NCI-H2196 treated with DMSO at 0.1 percent for 48 hours (cell line): ENCODE measurements around the gene BPTF.
"Not testable (repeated sequence)": the region's sequence is repeated elsewhere in the genome, so short reads cannot be mapped to it uniquely, and the experiment has no call there.

ENCODE experiments used
- DNase-seq: peaks from one replicate; lab custom pipeline; 2025; ENCODE audit not compliant: unreplicated experiment; lab: John Stamatoyannopoulos, UW

BPTF gene

DNA sequence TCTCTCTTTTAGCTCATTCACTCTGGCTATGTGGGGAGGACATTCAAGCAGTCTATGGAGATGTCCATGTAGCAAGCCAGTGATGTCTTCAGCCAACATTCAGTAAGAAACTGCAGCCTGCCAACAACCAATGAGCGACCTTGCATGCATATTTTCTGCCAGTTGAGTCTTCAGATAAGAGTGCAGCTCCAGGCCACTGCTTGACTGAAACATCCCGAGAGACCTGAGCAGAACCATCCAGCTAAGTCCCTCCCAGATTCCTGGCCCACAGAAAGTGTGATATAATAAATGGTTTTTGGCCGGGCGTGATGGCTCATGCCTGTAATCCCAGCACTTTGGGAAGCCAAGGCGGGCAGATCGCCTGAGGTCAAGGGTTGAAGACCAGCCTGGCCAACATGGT, 181.5 kb downstream of the BPTF start:
- no peak for DNase-seq

DNA sequence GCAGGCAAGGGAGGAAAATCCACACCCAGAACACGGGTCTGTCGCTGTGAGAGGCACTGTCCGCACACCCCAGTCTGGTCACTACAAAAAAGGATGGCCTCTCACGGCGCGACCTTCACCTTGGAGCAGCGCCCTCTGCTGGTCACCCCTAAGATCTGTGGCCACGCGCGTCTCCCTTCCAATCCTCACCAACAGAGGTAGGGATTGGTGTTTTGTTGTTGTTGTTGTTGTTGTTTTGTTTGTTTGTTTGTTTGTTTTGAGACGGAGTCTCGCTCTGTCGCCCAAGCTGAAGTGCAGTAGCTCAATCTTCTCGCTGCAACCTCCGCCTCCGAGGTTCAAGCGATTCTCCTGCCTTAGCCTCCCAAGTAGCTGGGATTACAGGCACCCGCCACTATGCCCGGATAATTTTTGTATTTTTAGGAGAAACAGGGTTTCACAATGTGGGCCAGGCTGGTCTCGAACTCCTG, 185.9 kb downstream of the BPTF start:
- no peak for DNase-seq

DNA sequence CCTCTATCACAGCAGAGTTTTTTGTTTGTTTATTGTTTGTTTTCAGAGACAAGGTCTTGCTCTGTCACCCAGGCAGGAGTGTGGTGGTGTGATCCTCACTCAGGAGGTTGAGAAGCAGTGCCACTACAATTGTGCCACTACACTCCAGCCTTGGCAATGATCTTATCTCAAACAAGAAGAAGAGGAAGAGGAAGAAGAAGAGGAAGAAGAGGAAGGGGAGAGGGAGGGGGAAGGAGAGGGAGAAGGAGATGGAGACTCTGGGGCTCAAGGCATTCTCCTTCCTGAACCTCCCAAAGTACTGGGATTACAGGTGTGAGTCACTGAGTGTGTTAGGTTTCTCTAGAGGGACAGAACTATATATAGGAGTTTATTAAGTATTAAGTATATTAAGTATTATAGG, 188.1 kb downstream of the BPTF start:
- DNase-seq, result no peak

DNA sequence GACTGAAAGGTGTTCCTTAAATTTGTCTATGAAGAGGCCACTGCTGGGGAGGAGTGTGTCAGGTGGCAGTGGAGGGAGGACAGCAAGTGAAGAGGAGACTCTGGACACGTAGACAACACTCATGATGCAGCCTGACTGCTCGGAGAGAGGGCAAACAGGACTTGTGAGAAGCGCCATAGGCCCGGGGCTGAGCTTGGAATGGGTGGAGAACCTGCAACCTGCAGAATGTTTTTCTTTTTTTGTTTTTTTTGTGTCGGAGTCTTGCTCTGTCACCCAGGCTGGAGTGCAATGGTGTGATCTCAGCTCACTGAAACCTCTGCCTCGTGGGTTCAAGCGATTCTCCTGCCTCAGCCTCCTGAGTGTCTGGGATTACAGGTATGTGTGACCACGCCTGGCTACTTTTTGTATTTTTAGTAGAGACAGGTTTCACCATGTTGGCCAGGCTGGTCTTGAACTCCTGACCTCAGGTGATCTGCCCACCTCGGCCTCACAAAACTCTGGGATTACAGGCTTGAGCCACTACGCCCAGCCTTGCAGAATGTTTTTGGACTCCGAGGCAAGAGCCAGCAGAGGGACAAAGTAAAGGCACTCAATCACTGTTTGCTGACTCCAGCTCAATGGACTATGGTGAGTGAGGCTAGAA, 189.9 kb downstream of the BPTF start:
- no peak for DNase-seq

DNA sequence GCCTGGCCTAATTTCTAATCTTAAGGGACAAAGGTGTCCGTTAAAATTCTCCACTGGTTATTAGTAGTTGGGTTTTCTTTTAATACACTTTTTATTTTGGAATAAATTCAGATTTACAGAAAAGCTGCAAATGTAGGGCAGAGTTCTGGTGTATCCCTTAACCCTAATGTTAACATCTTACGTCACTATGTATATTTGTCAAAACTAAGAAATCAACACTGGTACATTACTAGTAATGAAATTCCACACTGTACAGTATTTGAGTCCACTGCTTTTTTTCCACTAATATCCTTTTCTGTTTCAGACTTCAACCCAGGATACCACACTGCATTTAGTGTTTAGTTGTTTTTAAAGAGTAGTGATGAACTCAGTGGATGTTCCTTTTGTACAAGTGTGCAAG, 191.5 kb downstream of the BPTF start:
- DNase-seq, result no peak

DNA sequence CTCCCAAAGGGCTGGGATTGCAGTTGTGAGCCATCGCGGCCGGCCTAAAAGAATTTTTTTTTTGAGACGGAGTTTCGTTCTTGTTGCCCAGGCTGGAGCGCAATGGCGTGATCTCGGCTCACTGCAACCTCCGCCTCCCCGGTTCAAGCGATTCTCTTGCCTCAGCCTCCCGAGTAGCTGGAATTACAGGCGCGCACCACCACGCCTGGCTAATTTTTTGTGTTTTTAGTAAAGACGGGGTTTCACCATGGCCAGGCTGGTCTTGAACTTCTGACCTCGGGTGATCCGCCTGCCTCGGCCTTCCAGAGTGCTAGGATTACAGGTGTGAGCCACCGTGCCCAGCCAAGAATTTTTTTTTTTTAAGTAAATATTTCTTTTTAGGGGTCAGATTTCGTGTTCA, 193.2 kb downstream of the BPTF start:
- not testable (repeated sequence) for DNase-seq

DNA sequence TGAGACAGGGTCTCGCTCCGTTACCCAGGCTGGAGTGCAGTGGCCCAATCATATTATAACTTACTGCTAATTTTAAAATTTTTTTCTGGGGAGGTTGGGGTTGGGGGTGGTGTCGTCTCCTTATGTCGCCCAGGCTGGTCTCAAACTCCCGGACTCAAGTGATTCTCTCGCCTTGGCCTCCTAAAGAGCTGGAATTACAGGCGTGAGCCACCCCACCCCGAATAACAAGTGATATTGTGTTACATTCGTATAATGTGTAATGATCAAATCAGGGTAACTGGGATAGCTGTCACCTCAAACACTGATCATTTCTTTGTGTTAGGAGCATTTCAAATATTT, 194.0 kb downstream of the BPTF start:
- DNase-seq, result no peak

DNA sequence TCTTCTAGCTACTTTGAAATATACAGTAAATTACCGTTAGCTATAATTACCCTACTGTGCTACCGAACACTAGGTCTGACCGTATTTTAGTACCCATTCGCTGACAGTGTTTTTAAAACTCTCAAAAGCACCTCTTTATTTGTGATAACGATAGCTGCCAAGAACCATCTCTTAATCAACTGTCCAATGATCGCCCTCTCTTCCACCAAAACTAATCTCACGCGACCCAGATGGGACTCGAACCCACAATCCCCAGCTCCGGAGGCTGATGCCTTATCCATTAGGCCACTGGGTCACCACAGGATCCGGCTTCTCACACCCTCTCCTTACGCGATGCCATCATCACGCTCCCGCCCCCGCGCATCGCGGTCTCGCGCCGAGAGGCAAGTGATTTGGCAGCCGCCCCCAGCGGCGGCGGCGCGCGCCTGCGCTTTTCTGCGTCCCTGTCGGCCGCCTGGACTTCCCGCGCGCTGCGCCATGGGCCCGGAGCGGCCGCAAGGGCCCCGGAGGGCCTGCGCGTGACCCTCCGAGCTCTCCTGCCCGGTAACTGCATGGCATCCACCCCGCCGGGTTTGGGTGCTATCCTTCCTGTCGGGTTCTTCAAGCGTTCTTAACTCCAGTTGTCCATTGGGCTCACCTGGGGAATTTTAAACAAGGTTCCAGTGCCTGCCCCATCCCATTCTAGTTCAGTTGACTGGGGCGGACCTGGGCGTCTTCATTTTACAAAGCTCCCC, 194.5 kb downstream of the BPTF start:
- DNase-seq, result peak; percentile 93

DNA sequence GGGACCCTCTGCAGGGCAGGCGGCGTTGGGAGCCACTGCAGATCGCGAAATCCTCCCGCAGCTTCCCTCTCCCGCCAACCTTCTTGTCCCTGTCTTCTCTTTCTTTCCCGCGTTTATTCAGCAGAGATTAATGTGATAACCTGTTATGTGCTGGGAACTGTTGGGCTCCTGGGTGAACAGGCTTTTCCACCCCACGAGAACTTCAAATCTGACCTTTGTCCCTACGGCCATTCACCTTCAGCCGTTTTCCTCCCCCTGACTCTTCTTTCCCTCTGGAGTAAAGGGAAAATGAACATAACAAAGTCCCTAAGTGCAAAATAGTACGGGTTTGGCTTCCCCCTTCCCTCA, 195.1 kb downstream of the BPTF start:
- peak; percentile 36 for DNase-seq

DNA sequence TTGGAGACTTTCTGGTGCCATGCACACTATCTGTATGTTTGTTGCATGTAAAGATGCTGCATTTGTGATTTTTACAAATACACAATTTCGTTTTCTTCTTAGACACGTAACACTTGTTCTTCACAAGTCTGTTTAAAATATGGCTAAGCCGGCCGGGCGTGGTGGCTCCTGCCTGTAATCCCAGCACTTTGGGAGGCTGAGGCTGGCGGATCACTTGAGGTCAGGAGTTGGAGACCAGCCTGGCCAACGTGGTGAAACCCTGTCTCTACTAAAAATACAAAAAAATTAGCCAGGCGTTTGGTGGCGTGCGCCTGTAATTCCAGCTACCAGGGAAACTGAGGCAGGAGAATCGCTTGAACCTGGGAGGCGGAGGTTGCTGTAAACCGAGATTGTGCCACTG, 195.5 kb downstream of the BPTF start:
- DNase-seq, result not testable (repeated sequence)

DNA sequence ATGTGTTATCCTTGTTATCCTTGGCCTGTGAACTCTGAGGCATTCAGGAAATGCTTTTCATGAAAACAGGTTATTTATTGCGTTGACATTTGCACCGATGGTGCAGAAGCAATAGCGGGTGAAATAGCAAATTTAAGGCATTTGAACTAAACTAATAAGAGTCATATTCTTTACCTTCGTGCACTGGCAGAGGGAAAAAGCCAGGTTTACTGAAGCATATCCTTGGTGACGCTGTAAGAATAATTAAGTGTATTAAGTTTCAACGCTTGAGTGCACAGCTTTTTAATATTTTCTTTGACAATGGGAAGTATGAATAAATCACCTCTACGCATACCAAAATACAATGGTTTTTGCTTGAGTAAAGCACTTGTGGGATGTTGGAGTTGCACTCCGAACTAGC, 196.7 kb downstream of the BPTF start:
- DNase-seq, result no peak

DNA sequence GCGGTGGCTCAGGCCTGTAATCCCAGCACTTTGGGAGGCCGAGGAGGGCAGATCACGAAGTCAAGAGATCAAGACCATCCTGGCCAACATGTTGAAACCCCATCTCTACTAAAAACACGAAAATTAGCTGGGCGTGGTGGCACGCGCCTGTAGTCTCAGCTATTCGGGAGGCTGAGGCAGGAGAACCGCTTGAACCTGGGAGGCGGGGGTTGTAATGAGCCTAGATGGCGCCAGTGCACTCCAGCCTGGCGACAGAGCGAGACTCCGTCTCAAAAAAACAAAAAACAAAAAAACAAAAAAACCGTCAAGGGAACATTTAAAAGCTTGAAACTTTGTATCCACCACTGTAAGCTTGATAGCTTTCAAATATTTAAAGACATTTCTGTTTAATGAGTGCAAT, 197.2 kb downstream of the BPTF start:
- DNase-seq, result not testable (repeated sequence)

DNA sequence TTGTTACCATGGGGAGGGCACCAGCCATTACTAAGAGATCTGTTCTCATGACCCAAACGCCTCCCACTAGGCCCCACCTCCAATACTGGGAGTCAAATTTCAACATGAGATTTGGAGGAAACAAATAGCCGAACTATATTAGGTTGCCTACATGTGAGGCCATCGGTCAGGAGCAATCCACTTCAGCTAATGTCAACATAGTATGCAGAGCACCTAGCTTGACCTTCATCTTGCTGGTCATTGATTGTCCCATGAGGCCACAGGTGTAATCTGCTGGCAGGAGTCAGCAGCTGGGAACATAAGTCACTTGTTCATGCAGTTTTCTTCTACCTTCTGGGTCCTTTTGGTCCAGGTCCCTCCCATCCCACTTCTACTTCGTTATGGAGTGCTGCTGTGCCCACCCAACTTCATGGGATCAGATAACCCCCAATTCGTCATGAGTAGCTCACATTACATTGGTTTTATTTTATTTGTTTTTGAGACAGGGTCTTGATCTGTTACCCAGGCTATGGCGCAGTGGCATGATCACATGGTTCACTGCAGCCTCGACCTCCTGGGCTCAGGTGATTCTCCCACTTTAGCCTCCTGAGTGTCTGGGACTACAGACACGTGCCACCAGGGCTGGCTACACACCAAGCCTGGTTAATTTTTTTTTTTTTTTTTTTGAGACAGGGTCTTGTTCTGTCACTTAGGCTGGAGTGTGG, 204.4 kb downstream of the BPTF start:
- DNase-seq, result peak; percentile 91
